NCI-H1694 (cell line): Measurements from ENCODE around the gene IPO9.
A peak's percentile ranks its signal among the peaks of the same experiment; 100 is the strongest.

Experiments used
- DNase-seq: peaks from one replicate; lab custom pipeline; 2025; lab: John Stamatoyannopoulos, UW

IPO9 gene

GRCh38 chr1:201828820-201829774, at the start of gene IPO9:
Gene IPO9 (plus strand): TSS chr1:201829157. CDS start chr1:201829210, 53 bp downstream.
- peak; percentile 94 for DNase-seq

DNA sequence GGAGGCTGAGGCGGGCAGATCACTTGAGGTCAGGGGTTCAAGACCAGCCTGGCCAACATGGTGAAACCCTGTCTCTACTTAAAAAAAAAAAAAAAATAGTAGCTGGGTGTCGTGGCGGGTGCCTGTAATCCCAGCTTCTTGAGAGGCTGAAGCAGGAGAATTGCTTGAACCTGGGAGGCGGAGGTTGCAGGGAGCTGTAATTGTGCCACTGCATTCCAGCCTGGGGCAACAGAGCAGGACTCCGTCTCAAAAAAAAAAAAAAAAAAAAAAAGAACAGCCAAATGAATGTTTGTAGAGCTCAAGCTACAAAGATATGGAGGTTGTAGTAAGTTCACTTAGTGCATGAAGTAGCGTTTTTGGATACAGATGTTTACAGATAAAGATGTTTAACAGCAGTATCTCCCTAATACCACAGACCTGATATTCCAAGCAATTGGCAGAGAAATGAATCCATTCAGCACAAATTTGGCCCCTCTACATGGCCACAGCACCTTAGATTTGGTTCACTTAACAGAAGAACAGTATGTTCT, 49.5 kb upstream of the IPO9 start:
- no peak for DNase-seq

DNA sequence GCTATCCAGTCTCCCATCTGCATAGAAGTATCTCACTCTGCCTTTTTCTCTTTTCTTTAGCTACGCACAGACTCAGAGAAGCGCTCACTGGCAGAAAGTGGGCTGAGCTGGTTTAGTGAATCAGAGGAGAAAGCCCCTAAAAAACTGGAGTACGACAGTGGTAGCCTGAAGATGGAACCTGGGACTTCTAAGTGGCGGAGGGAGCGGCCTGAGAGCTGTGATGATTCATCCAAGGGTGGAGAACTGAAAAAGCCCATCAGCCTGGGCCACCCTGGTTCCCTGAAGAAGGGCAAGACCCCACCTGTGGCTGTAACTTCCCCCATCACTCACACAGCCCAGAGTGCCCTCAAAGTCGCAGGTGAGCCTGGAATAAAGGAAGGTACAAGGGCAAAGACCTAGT, 48.0 kb upstream of the IPO9 start:
- DNase-seq: no peak

- DNase-seq: no peak
Observed at GRCh38 chr1:201781437-201781836, 47.5 kb upstream of the IPO9 start.

DNA sequence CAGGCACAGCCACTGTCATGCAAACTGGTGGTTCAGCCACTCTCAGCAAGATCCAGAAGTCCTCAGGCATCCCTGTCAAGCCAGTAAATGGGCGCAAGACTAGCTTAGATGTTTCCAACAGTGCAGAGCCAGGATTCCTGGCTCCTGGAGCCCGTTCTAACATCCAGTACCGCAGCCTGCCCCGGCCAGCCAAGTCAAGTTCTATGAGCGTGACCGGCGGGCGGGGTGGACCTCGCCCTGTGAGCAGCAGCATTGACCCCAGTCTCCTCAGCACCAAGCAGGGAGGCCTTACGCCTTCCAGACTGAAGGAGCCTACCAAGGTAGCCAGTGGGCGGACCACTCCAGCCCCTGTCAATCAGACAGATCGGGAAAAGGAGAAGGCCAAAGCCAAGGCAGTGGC, 46.6 kb upstream of the IPO9 start:
- DNase-seq: no peak

DNA sequence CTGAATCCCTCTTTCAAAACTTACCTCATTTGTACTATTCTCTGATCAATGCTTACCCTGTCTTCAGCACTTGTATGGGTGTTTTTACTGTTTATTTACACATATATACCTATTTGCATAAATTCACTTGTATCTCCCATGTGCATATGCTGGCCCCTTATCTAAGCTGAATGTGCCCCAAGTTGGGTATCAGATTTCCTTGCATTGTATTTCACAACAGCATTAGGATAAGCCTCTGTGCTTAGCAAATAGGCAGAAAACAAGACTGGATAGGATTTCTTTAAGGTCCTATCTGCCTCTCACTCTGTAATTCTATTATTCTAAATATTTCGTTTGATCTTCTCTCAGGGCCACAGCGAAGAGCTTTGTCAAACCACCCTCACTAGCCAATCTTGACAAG, 45.9 kb upstream of the IPO9 start:
- DNase-seq: no peak

DNA sequence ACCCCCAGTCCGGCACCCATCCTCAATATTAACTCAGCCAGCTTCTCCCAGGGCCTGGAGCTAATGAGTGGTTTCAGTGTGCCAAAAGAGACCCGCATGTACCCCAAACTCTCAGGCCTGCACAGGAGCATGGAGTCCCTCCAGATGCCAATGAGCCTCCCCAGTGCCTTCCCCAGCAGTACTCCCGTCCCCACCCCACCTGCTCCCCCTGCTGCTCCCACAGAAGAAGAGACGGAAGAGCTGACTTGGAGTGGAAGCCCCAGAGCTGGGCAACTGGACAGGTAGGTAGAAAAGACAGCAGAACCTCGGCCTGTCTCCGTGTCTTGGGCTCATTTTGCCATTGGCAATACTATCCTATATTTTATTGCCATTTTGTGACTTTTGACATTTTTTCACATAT, 45.4 kb upstream of the IPO9 start:
- DNase-seq: no peak

DNA sequence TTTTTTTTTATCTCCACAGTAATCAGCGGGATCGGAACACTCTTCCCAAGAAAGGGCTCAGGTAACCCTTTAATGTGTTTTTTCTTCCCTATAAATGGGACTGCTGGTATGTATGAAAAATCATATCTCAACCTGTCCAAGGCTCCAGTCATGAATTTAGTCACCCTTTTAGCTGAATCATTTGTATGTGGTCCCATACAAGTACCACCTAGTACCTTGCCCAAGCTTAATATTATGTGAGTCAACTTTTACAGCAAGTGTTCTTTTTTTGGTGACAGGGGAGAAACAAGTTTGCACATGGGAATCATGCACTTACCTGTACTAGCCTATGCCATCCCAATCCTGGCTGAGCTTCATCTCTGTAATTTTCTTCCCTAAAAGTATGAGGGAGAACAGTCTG, 43.7 kb upstream of the IPO9 start:
- no peak for DNase-seq

GRCh38 chr1:201786824-201787223, 42.1 kb upstream of the IPO9 start:
- DNase-seq: no peak

GRCh38 chr1:201788296-201788695, 40.7 kb upstream of the IPO9 start:
- DNase-seq: no peak

GRCh38 chr1:201789245-201789644, 39.7 kb upstream of the IPO9 start:
- no peak for DNase-seq

GRCh38 chr1:201790261-201790660, 38.7 kb upstream of the IPO9 start:
- DNase-seq: no peak

GRCh38 chr1:201791051-201791778, 37.7 kb upstream of the IPO9 start:
- peak; percentile 63 for DNase-seq

DNA sequence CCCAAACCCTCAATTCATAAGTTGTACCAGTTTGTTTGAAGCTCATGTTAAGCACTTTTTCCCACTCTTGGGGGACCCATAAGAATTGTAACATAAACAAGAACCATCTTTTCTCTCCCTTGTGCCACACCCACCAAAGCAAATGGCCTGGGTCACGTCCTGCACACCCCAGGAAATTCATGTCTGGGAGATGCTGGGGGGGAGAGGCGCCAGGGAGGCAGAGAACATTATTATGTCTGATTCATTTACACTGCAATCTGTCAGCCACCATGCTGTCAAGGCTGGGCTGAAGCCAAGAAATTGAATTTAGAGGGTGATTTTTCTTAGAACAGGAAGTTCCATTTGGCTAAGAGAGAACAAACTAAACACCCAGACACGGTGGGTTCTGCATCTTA, 37.2 kb upstream of the IPO9 start:
- DNase-seq: peak; percentile 91

DNA sequence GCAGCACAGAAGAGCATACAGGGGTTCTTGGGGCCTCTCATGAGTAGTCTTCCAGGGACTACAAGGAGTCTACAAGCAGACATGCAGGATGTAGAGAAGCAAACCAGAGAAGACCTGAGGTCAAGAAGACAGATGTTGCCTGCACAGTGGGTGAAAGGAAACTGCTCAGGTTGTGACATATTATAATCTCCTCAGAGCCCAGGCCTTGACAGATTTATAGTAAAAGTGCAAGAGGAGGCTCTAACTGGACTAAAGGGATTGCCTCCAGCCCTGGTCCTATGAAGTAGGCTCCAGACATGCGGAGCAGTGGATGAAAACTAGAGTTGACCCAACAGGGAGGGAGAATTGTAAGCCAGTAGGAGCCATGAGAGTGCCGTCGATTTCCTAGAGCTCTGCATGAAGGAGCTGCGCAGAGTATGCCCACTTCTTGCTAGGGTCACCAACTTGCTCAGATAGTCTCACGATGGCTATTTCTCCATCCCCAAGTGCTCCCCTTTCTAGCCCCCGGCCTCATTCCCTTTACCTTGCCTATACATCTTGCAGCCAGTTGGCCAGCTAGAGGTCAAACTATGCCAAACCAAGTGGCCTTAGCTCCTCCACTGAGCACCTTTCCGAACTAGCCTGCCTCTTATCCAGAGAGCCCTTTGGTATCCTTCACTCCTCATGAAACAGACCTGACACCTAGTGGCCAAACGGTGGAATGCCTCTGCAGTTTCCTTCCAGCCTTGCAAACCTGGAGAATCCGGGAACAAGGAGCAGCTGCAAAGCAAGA, 36.2 kb upstream of the IPO9 start:
- DNase-seq: peak; percentile 89

GRCh38 chr1:201793306-201793925, 35.5 kb upstream of the IPO9 start:
- no peak for DNase-seq

DNA sequence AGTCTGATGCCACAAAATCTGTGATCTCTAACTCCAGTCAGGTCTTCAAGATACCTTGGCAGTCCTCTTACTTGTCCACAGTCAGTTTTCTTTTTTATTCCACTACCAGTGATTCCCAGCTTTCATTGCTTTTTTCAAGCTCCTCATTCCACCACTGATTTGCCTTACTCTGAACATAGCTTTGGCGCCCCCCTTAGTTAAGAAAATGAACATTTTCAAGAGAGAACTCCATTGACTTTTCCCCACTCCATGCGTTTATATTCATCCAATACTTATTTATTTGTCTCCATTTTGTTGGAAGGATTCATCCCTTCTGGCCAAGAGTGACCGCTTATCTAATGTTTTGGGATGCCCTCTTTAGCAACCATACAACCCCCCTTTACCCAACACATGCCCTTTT, 33.9 kb upstream of the IPO9 start:
- peak; percentile 13 for DNase-seq

DNA sequence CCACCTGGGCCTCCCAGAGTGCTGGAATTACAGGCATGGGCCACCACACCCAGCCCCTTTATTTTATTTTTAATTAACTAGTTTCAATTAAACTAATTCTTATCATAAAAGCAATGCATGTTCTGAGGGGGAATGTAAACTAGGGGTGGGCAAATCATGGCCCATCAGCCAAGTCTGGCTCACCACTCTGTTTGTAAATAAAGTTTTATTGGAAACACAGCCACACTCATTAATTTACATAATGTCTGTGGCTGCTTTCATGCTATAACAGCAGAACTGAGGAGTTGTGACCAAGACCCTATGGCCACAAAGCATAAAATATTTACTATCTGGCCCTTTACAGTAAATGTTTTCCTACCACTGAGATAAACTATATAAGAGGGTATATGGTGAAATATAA, 28.7 kb upstream of the IPO9 start:
- no peak for DNase-seq

GRCh38 chr1:201806801-201807200, 22.2 kb upstream of the IPO9 start:
- no peak for DNase-seq

DNA sequence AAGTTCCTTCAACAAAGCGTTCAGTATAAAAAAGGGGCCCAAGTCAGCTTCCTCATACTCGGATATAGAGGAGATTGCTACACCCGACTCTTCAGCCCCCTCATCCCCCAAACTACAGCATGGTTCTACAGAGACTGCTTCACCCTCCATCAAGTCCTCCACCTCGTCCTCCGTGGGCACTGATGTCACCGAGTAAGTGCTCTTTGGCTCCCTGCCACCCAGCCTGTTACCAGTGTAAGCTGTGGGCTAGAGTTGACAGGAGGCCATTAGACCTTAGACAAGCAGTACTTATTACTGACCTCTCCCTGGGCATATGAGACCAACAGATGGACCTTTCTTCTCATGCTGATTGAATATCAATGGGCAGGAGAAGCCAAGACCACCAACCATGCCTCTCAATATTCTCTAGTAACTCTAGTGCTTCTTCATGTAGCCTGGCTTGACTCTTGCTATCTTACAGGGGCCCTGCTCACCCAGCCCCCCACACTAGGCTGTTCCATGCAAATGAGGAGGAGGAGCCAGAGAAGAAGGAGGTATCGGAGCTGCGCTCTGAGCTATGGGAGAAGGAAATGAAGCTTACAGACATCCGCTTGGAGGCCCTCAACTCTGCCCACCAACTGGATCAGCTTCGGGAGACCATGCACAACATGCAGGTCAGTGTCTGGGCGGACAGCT, 20.9 kb upstream of the IPO9 start:
- DNase-seq: no peak

- no peak for DNase-seq
Observed at GRCh38 chr1:201808633-201808990, 20.3 kb upstream of the IPO9 start.
